Measurements from ENCODE around the gene NDUFS2. TPM values are rescaled to one million over a fixed set of nuclear protein-coding genes. Genes with fewer than 3 reads are reported as not detected.
A peak's percentile ranks its signal among the peaks of the same experiment; 100 is the strongest.

The NDUFS2 gene
- total and polyA plus RNA-seq, 10 of the 15 experiments (the other 5 are each of a cell fraction or from before 2014, with no cell fraction given): 66.5 to 215 (median 148) TPM

DNA sequence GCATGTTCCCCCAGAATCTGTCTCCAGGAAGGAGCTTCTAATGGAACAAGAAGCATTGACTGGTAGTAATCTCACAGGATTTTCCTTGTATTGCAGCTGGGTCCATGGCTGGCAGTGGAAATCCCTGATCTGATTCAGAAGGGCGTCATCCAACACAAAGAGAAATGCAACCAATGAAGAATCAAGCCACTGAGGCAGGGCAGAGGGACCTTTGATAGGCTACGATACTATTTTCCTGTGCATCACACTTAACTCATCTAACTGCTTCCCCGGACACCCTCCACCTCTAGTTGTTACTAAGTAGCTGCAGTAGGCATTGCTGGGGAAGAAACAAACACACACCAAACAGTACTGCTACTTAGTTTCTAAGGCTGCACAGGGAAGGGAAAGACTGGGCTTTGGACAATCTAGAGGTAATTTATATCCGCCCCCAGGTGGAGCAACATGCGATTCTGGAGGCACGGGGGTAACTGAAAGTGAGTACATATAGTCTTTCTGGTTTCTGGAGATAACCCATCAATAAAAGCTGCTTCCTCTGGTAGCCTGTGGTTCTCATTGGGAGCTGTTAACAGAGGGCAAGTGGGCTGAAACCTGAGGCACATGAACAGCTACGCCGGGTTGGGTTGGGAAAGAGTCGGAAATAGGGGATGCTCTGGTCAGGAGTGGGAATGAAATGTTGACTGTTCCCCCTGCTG is 43.7 kb upstream of the NDUFS2 start:
- H3K4me1 ChIP-seq (ENCODE audit: control insufficient read depth, insufficient read depth, low read length): peaks cover 17% of the 10 kb centered on the region
- FAIRE-seq: no peak
- intact Hi-C loops (cut with micrococcal nuclease; ENCODE audit: unreplicated experiment): no loop called here
- WGBS (ENCODE audit: insufficient coverage, insufficient replicate concordance, low lambda C conversion rate, missing lambda C conversion rate): 31% methylated on average over 9 of the region's 9 CpGs
- H3K4me3 ChIP-seq: peak overlapping the region; percentile 83; the same call in 1 of the 2 replicates
- ChIA-PET CTCF (interaction anchor here (0.8 to 2.2 kb wide), 14 partner anchors 8 to 225 kb away, joined by 3 to 18 read pairs (median 4); partner anchors contain the start of genes B4GALT3, PPOX and USF1), RAD21 (ENCODE audit: unreplicated experiment) (interaction anchor here (0.8 to 1.3 kb wide), 3 partner anchors 46 to 161 kb away, joined by 3 to 4 read pairs (median 3); no protein-coding TSS in a partner anchor), POLR2A (interaction anchor here (0.8 to 2.2 kb wide), 4 partner anchors 9 to 25 kb away, joined by 3 to 8 read pairs (median 4); no protein-coding TSS in a partner anchor), SMC1A (ENCODE audit: uncharacterized antibody, unreplicated experiment) (interaction anchor here (0.6 to 1.5 kb wide), 5 partner anchors 8 to 227 kb away, joined by 3 to 6 read pairs (median 3); partner anchors contain the start of gene PPOX)
- no peaks in the 10 kb centered on the region for H4K20me1 ChIP-seq (ENCODE audit: control insufficient read depth, insufficient read depth)
- peak overlapping the region; percentile 68; the same call in 1 of the 2 replicates for H3K27ac ChIP-seq (ENCODE audit: control insufficient read depth, insufficient read depth)
- DNase-seq (ENCODE audit: low read depth, low spot score): no peak
- no peaks in the 10 kb centered on the region for H3K27me3 ChIP-seq (replicated peaks in 1 of 2; ENCODE audit: control insufficient read depth in 2 of 2, insufficient read depth in 2 of 2, low read length in 1 of 2)
- TF ChIP-seq HCFC1 (IDR thresholded peaks at IDR 0.05; ENCODE audit: low read length) (no peak), SMC3 (IDR thresholded peaks at IDR 0.05; ENCODE audit: borderline replicate concordance, low read length) (no peak), ASH2L (IDR thresholded peaks at IDR 0.05; ENCODE audit: borderline replicate concordance, low read depth) (no peak), JUNB (IDR thresholded peaks at IDR 0.05) (no peak), PAX8 (IDR thresholded peaks at IDR 0.05) (no peak), PAX5 (IDR thresholded peaks at IDR 0.05; ENCODE audit: borderline replicate concordance, low read depth, low read length) (no peak), ZNF384 (IDR thresholded peaks at IDR 0.05; ENCODE audit: borderline replicate concordance, low read depth, low read length) (no peak), KDM1A (IDR thresholded peaks at IDR 0.05; ENCODE audit: borderline replicate concordance) (no peak), NR2C1 (IDR thresholded peaks at IDR 0.05) (no peak), SUPT20H (IDR thresholded peaks at IDR 0.05; ENCODE audit: borderline replicate concordance, control insufficient read depth, low read depth, low read length) (no peak), TARDBP (IDR thresholded peaks at IDR 0.05; ENCODE audit: borderline replicate concordance) (no peak), ETV6 (conservative IDR thresholded peaks at IDR 0.05 in 1 of 2, IDR thresholded peaks at IDR 0.05 in 1 of 2; ENCODE audit: borderline replicate concordance in 1 of 2, low read depth in 1 of 2) (no peak)
- TF ChIP-seq, protein P1, sequence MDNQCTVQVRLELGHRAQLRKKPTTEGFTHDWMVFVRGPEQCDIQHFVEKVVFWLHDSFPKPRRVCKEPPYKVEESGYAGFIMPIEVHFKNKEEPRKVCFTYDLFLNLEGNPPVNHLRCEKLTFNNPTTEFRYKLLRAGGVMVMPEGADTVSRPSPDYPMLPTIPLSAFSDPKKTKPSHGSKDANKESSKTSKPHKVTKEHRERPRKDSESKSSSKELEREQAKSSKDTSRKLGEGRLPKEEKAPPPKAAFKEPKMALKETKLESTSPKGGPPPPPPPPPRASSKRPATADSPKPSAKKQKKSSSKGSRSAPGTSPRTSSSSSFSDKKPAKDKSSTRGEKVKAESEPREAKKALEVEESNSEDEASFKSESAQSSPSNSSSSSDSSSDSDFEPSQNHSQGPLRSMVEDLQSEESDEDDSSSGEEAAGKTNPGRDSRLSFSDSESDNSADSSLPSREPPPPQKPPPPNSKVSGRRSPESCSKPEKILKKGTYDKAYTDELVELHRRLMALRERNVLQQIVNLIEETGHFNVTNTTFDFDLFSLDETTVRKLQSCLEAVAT (IDR thresholded peaks at IDR 0.05): no peak
- TF ChIP-seq, protein P2, sequence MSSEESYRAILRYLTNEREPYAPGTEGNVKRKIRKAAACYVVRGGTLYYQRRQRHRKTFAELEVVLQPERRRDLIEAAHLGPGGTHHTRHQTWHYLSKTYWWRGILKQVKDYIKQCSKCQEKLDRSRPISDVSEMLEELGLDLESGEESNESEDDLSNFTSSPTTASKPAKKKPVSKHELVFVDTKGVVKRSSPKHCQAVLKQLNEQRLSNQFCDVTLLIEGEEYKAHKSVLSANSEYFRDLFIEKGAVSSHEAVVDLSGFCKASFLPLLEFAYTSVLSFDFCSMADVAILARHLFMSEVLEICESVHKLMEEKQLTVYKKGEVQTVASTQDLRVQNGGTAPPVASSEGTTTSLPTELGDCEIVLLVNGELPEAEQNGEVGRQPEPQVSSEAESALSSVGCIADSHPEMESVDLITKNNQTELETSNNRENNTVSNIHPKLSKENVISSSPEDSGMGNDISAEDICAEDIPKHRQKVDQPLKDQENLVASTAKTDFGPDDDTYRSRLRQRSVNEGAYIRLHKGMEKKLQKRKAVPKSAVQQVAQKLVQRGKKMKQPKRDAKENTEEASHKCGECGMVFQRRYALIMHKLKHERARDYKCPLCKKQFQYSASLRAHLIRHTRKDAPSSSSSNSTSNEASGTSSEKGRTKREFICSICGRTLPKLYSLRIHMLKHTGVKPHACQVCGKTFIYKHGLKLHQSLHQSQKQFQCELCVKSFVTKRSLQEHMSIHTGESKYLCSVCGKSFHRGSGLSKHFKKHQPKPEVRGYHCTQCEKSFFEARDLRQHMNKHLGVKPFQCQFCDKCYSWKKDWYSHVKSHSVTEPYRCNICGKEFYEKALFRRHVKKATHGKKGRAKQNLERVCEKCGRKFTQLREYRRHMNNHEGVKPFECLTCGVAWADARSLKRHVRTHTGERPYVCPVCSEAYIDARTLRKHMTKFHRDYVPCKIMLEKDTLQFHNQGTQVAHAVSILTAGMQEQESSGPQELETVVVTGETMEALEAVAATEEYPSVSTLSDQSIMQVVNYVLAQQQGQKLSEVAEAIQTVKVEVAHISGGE (CRISPR knock-in tag; IDR thresholded peaks at IDR 0.05): no peak
- TF ChIP-seq, protein P3, sequence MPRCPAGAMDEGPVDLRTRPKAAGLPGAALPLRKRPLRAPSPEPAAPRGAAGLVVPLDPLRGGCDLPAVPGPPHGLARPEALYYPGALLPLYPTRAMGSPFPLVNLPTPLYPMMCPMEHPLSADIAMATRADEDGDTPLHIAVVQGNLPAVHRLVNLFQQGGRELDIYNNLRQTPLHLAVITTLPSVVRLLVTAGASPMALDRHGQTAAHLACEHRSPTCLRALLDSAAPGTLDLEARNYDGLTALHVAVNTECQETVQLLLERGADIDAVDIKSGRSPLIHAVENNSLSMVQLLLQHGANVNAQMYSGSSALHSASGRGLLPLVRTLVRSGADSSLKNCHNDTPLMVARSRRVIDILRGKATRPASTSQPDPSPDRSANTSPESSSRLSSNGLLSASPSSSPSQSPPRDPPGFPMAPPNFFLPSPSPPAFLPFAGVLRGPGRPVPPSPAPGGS (IDR thresholded peaks at IDR 0.05; ENCODE audit: borderline replicate concordance, insufficient read depth, low read depth, low read length, poor library complexity, severe bottlenecking): no peak
- H3K36me3 ChIP-seq (ENCODE audit: control insufficient read depth in 2 of 2, insufficient read depth in 2 of 2, low read length in 1 of 2): peaks cover 0 to 12% of the 10 kb centered on the region in 2 experiments
- in situ Hi-C loops (cut with MboI): no loop called here
- H3K9ac ChIP-seq (ENCODE audit: control insufficient read depth, insufficient read depth, low read length): no peak overlapping the region
- H3K79me2 ChIP-seq (ENCODE audit: control insufficient read depth, insufficient read depth, low read length): peaks cover 24% of the 10 kb centered on the region
- ATAC-seq: no peak
- BruUV-seq (replicated peaks): TSS peak; percentile 9
- H3K4me2 ChIP-seq (ENCODE audit: control insufficient read depth, insufficient read depth): peak overlapping the region; percentile 83
- H2AFZ ChIP-seq (ENCODE audit: control insufficient read depth, low read depth, low read length): 0 out of 2 replicates have a peak overlapping the region, but pooled peaks have one; percentile 82
- H3K9me3 ChIP-seq (replicated peaks; ENCODE audit: control insufficient read depth, insufficient read depth, low read length): no peaks in the 10 kb centered on the region
